ENCODE data around the gene ADAMTS6. TPM values are rescaled to one million over a fixed set of nuclear protein-coding genes. Genes with fewer than 3 reads are reported as not detected.
"Not testable (repeated sequence)": the region's sequence is repeated elsewhere in the genome, so short reads cannot be mapped to it uniquely, and the experiment has no call there.

ADAMTS6 gene
- total RNA-seq, 1 donor from 2014 or later = 2.6 TPM

- Histone ChIP-seq H3K36me3 (ENCODE audit: control insufficient read depth in 3 of 3, insufficient read depth in 3 of 3, low read length in 3 of 3) (no peaks in the 10 kb centered on the region), H3K4me1 (ENCODE audit: control insufficient read depth in 3 of 3, insufficient read depth in 3 of 3, low read length in 3 of 3) (no peaks in the 10 kb centered on the region), H3K4me3 (ENCODE audit: low read length in 3 of 3) (no peak overlapping the region), H3K9me3 (ENCODE audit: control insufficient read depth in 3 of 3, low read length in 3 of 3) (no peaks in the 10 kb centered on the region), H3K9ac (ENCODE audit: low read depth in 1 of 3, low read length in 3 of 3) (no peak overlapping the region), H3K27me3 (ENCODE audit: control insufficient read depth in 3 of 3, insufficient read depth in 3 of 3, low read length in 3 of 3) (no peaks in the 10 kb centered on the region), H3K27ac (ENCODE audit: low read depth, low read length) (no peak overlapping the region)
These were observed 91.5 kb downstream of the ADAMTS6 start for GRCh38 chr5:65390208-65390607.

GRCh38 chr5:65383859-65384258, 97.9 kb downstream of the ADAMTS6 start:
- Histone ChIP-seq H3K9me3 (ENCODE audit: control insufficient read depth in 3 of 3, low read length in 3 of 3) (no peaks in the 10 kb centered on the region), H3K4me3 (ENCODE audit: low read length in 3 of 3) (no peak overlapping the region), H3K27me3 (ENCODE audit: control insufficient read depth in 3 of 3, insufficient read depth in 3 of 3, low read length in 3 of 3) (no peaks in the 10 kb centered on the region), H3K36me3 (ENCODE audit: control insufficient read depth in 3 of 3, insufficient read depth in 3 of 3, low read length in 3 of 3) (no peaks in the 10 kb centered on the region), H3K27ac (ENCODE audit: low read depth, low read length) (no peak overlapping the region), H3K9ac (ENCODE audit: low read depth in 1 of 3, low read length in 3 of 3) (no peak overlapping the region), H3K4me1 (ENCODE audit: control insufficient read depth in 3 of 3, insufficient read depth in 3 of 3, low read length in 3 of 3) (no peaks in the 10 kb centered on the region)

- no peaks in the 10 kb centered on the region for H3K27me3 ChIP-seq (ENCODE audit: control insufficient read depth in 3 of 3, insufficient read depth in 3 of 3, low read length in 3 of 3)
- no peaks in the 10 kb centered on the region for H3K36me3 ChIP-seq (ENCODE audit: control insufficient read depth in 3 of 3, insufficient read depth in 3 of 3, low read length in 3 of 3)
- H3K9me3 ChIP-seq (ENCODE audit: control insufficient read depth in 3 of 3, low read length in 3 of 3) = no peaks in the 10 kb centered on the region
- H3K9ac ChIP-seq (ENCODE audit: low read depth in 1 of 3, low read length in 3 of 3) = no peak overlapping the region
- H3K4me3 ChIP-seq (ENCODE audit: low read length in 3 of 3) = no peak overlapping the region
- no peaks in the 10 kb centered on the region for H3K4me1 ChIP-seq (ENCODE audit: control insufficient read depth in 3 of 3, insufficient read depth in 3 of 3, low read length in 3 of 3)
- no peak overlapping the region for H3K27ac ChIP-seq (ENCODE audit: low read depth, low read length)
These were observed 99.1 kb downstream of the ADAMTS6 start for GRCh38 chr5:65382582-65382981.

- H3K36me3 ChIP-seq (ENCODE audit: control insufficient read depth in 3 of 3, insufficient read depth in 3 of 3, low read length in 3 of 3); H3K4me1 ChIP-seq (ENCODE audit: control insufficient read depth in 3 of 3, insufficient read depth in 3 of 3, low read length in 3 of 3); H3K9ac ChIP-seq (ENCODE audit: low read depth in 1 of 3, low read length in 3 of 3); H3K27me3 ChIP-seq (ENCODE audit: control insufficient read depth in 3 of 3, insufficient read depth in 3 of 3, low read length in 3 of 3); H3K4me3 ChIP-seq (ENCODE audit: low read length in 3 of 3); H3K27ac ChIP-seq (ENCODE audit: low read depth, low read length); H3K9me3 ChIP-seq (ENCODE audit: control insufficient read depth in 3 of 3, low read length in 3 of 3): not testable (repeated sequence)
These were observed 111.2 kb downstream of the ADAMTS6 start for GRCh38 chr5:65370505-65370904.

GRCh38 chr5:65366655-65367054, 115.1 kb downstream of the ADAMTS6 start:
- Histone ChIP-seq H3K9ac (ENCODE audit: low read depth in 1 of 3, low read length in 3 of 3) (no peak overlapping the region), H3K36me3 (ENCODE audit: control insufficient read depth in 3 of 3, insufficient read depth in 3 of 3, low read length in 3 of 3) (no peaks in the 10 kb centered on the region), H3K4me3 (ENCODE audit: low read length in 3 of 3) (no peak overlapping the region), H3K4me1 (ENCODE audit: control insufficient read depth in 3 of 3, insufficient read depth in 3 of 3, low read length in 3 of 3) (no peaks in the 10 kb centered on the region), H3K27ac (ENCODE audit: low read depth, low read length) (no peak overlapping the region), H3K27me3 (ENCODE audit: control insufficient read depth in 3 of 3, insufficient read depth in 3 of 3, low read length in 3 of 3) (no peaks in the 10 kb centered on the region), H3K9me3 (ENCODE audit: control insufficient read depth in 3 of 3, low read length in 3 of 3) (no peaks in the 10 kb centered on the region)

GRCh38 chr5:65364907-65365306, 116.8 kb downstream of the ADAMTS6 start:
- Histone ChIP-seq H3K4me3 (ENCODE audit: low read length in 3 of 3) (no peak overlapping the region), H3K36me3 (ENCODE audit: control insufficient read depth in 3 of 3, insufficient read depth in 3 of 3, low read length in 3 of 3) (no peaks in the 10 kb centered on the region), H3K27ac (ENCODE audit: low read depth, low read length) (no peak overlapping the region), H3K9me3 (ENCODE audit: control insufficient read depth in 3 of 3, low read length in 3 of 3) (no peaks in the 10 kb centered on the region), H3K27me3 (ENCODE audit: control insufficient read depth in 3 of 3, insufficient read depth in 3 of 3, low read length in 3 of 3) (no peaks in the 10 kb centered on the region), H3K9ac (ENCODE audit: low read depth in 1 of 3, low read length in 3 of 3) (no peak overlapping the region), H3K4me1 (ENCODE audit: control insufficient read depth in 3 of 3, insufficient read depth in 3 of 3, low read length in 3 of 3) (no peaks in the 10 kb centered on the region)

- H3K27ac ChIP-seq (ENCODE audit: low read depth, low read length) = no peak overlapping the region
- no peak overlapping the region for H3K4me3 ChIP-seq (ENCODE audit: low read length in 3 of 3)
- H3K9me3 ChIP-seq (ENCODE audit: control insufficient read depth in 3 of 3, low read length in 3 of 3) = no peaks in the 10 kb centered on the region
- H3K9ac ChIP-seq (ENCODE audit: low read depth in 1 of 3, low read length in 3 of 3) = no peak overlapping the region
- H3K4me1 ChIP-seq (ENCODE audit: control insufficient read depth in 3 of 3, insufficient read depth in 3 of 3, low read length in 3 of 3) = no peaks in the 10 kb centered on the region
- no peaks in the 10 kb centered on the region for H3K36me3 ChIP-seq (ENCODE audit: control insufficient read depth in 3 of 3, insufficient read depth in 3 of 3, low read length in 3 of 3)
- H3K27me3 ChIP-seq (ENCODE audit: control insufficient read depth in 3 of 3, insufficient read depth in 3 of 3, low read length in 3 of 3) = no peaks in the 10 kb centered on the region
These were observed 118.2 kb downstream of the ADAMTS6 start for GRCh38 chr5:65363499-65363898.

- Histone ChIP-seq H3K4me1 (ENCODE audit: control insufficient read depth in 3 of 3, insufficient read depth in 3 of 3, low read length in 3 of 3) (no peaks in the 10 kb centered on the region), H3K27ac (ENCODE audit: low read depth, low read length) (no peak overlapping the region), H3K36me3 (ENCODE audit: control insufficient read depth in 3 of 3, insufficient read depth in 3 of 3, low read length in 3 of 3) (no peaks in the 10 kb centered on the region), H3K27me3 (ENCODE audit: control insufficient read depth in 3 of 3, insufficient read depth in 3 of 3, low read length in 3 of 3) (no peaks in the 10 kb centered on the region), H3K4me3 (ENCODE audit: low read length in 3 of 3) (no peak overlapping the region), H3K9me3 (ENCODE audit: control insufficient read depth in 3 of 3, low read length in 3 of 3) (no peaks in the 10 kb centered on the region), H3K9ac (ENCODE audit: low read depth in 1 of 3, low read length in 3 of 3) (no peak overlapping the region)
These were observed 121.7 kb downstream of the ADAMTS6 start for GRCh38 chr5:65359981-65360380.

- Histone ChIP-seq H3K27ac (ENCODE audit: low read depth, low read length) (no peak overlapping the region), H3K9ac (ENCODE audit: low read depth in 1 of 3, low read length in 3 of 3) (no peak overlapping the region), H3K27me3 (ENCODE audit: control insufficient read depth in 3 of 3, insufficient read depth in 3 of 3, low read length in 3 of 3) (no peaks in the 10 kb centered on the region), H3K36me3 (ENCODE audit: control insufficient read depth in 3 of 3, insufficient read depth in 3 of 3, low read length in 3 of 3) (no peaks in the 10 kb centered on the region), H3K4me1 (ENCODE audit: control insufficient read depth in 3 of 3, insufficient read depth in 3 of 3, low read length in 3 of 3) (no peaks in the 10 kb centered on the region), H3K9me3 (ENCODE audit: control insufficient read depth in 3 of 3, low read length in 3 of 3) (no peaks in the 10 kb centered on the region), H3K4me3 (ENCODE audit: low read length in 3 of 3) (no peak overlapping the region)
These were observed 122.2 kb downstream of the ADAMTS6 start for GRCh38 chr5:65359569-65359968.

GRCh38 chr5:65356274-65356673, 125.4 kb downstream of the ADAMTS6 start:
- Histone ChIP-seq H3K4me3 (ENCODE audit: low read length in 3 of 3) (no peak overlapping the region), H3K4me1 (ENCODE audit: control insufficient read depth in 3 of 3, insufficient read depth in 3 of 3, low read length in 3 of 3) (no peaks in the 10 kb centered on the region), H3K9me3 (ENCODE audit: control insufficient read depth in 3 of 3, low read length in 3 of 3) (no peaks in the 10 kb centered on the region), H3K27me3 (ENCODE audit: control insufficient read depth in 3 of 3, insufficient read depth in 3 of 3, low read length in 3 of 3) (no peaks in the 10 kb centered on the region), H3K27ac (ENCODE audit: low read depth, low read length) (no peak overlapping the region), H3K36me3 (ENCODE audit: control insufficient read depth in 3 of 3, insufficient read depth in 3 of 3, low read length in 3 of 3) (no peaks in the 10 kb centered on the region), H3K9ac (ENCODE audit: low read depth in 1 of 3, low read length in 3 of 3) (no peak overlapping the region)

GRCh38 chr5:65355301-65355700, 126.4 kb downstream of the ADAMTS6 start:
- no peaks in the 10 kb centered on the region for H3K9me3 ChIP-seq (ENCODE audit: control insufficient read depth in 3 of 3, low read length in 3 of 3)
- no peak overlapping the region for H3K9ac ChIP-seq (ENCODE audit: low read depth in 1 of 3, low read length in 3 of 3)
- H3K4me1 ChIP-seq (ENCODE audit: control insufficient read depth in 3 of 3, insufficient read depth in 3 of 3, low read length in 3 of 3) = no peaks in the 10 kb centered on the region
- H3K27ac ChIP-seq (ENCODE audit: low read depth, low read length) = no peak overlapping the region
- no peaks in the 10 kb centered on the region for H3K36me3 ChIP-seq (ENCODE audit: control insufficient read depth in 3 of 3, insufficient read depth in 3 of 3, low read length in 3 of 3)
- H3K27me3 ChIP-seq (ENCODE audit: control insufficient read depth in 3 of 3, insufficient read depth in 3 of 3, low read length in 3 of 3) = no peaks in the 10 kb centered on the region
- no peak overlapping the region for H3K4me3 ChIP-seq (ENCODE audit: low read length in 3 of 3)

Measured in skeletal muscle tissue (tissue), 4 donors.